ENCODE measurements around the gene GLRA1. TPM values are rescaled to one million over a fixed set of nuclear protein-coding genes. Genes with fewer than 3 reads are reported as not detected.
"Not testable (repeated sequence)": the region's sequence is repeated elsewhere in the genome, so short reads cannot be mapped to it uniquely, and the experiment has no call there.

The GLRA1 gene
- total and polyA plus RNA-seq, 4 experiments from 2014 or later, result not detected

- Mint-ChIP-seq H3K36me3 (peaks cover 20 to 28% of the 10 kb centered on the region in 2 donors), H3K27ac (peak overlapping the region in 1 of 7 donors; percentile 13), H3K4me1 (peaks cover 47 to 75% (median 61%) of the 10 kb centered on the region in 4 donors)
- H3K9me3 ChIP-seq (ENCODE audit: control insufficient read depth in 1 of 2, low read length in 2 of 2); H3K27me3 ChIP-seq (ENCODE audit: insufficient read depth, low read length); H3K4me3 Mint-ChIP-seq; DNase-seq; H3K27me3 Mint-ChIP-seq; H3K9me3 Mint-ChIP-seq; intact Hi-C loops (cut with micrococcal nuclease); H3K27ac ChIP-seq (ENCODE audit: low read depth, low read length); H3K36me3 ChIP-seq (ENCODE audit: insufficient read depth, low read length); H3K4me3 ChIP-seq (ENCODE audit: low read length in 2 of 2): not testable (repeated sequence)
- ChIA-PET POLR2A (ENCODE audit: partially characterized antibody) (interaction anchor here (3.2 kb wide), 1 partner anchor 12 kb away, joined by 20 read pairs; the partner anchor contains the start of gene G3BP1), CTCF (ENCODE audit: partially characterized antibody) (interaction anchor here (1.0 kb wide), 1 partner anchor 42 kb away, joined by 3 read pairs; no protein-coding TSS in a partner anchor)
- H3K4me1 ChIP-seq (ENCODE audit: insufficient read depth, low read length), result peaks cover 67% of the 10 kb centered on the region
These were observed 141.0 kb downstream of the GLRA1 start for GRCh38 chr5:151783664-151784063.

- ChIA-PET POLR2A (ENCODE audit: partially characterized antibody) (interaction anchor here (2.8 kb wide), 1 partner anchor 10 kb away, joined by 15 read pairs; the partner anchor contains the start of gene G3BP1), CTCF (ENCODE audit: partially characterized antibody) (no interaction called here)
- no peak for DNase-seq
- peaks cover 58 to 95% (median 78%) of the 10 kb centered on the region in 4 donors for H3K4me1 Mint-ChIP-seq
- H3K9me3 Mint-ChIP-seq, result no peaks in the 10 kb centered on the region
- no peaks in the 10 kb centered on the region for H3K27me3 Mint-ChIP-seq
- intact Hi-C loops (cut with micrococcal nuclease), result no loop called here
- H3K4me1 ChIP-seq (ENCODE audit: insufficient read depth, low read length), result peaks cover 90% of the 10 kb centered on the region
- H3K4me3 Mint-ChIP-seq, result peak overlapping the region in 7 of 8 donors; percentile 21 to 75 (median 62)
- H3K36me3 Mint-ChIP-seq, result peaks cover 30 to 31% of the 10 kb centered on the region in 2 donors
- peak overlapping the region in 4 of 7 donors; percentile 30 to 68 (median 59) for H3K27ac Mint-ChIP-seq
- H3K27me3 ChIP-seq (ENCODE audit: insufficient read depth, low read length), result no peaks in the 10 kb centered on the region
- no peak overlapping the region for H3K4me3 ChIP-seq (ENCODE audit: low read length in 2 of 2)
- H3K27ac ChIP-seq (ENCODE audit: low read depth, low read length), result no peak overlapping the region
- no peaks in the 10 kb centered on the region for H3K9me3 ChIP-seq (ENCODE audit: control insufficient read depth in 1 of 2, low read length in 2 of 2)
- H3K36me3 ChIP-seq (ENCODE audit: insufficient read depth, low read length), result peaks cover 9% of the 10 kb centered on the region
These were observed 143.4 kb downstream of the GLRA1 start for GRCh38 chr5:151781201-151781600.

GRCh38 chr5:151780348-151780747 is 144.3 kb downstream of the GLRA1 start:
- POLR2A ChIA-PET (ENCODE audit: partially characterized antibody), result interaction anchor here (2.8 kb wide), 1 partner anchor 9 kb away, joined by 15 read pairs; the partner anchor contains the start of gene G3BP1
- Mint-ChIP-seq H3K4me3 (peak overlapping the region in 7 of 8 donors; percentile 47 to 69 (median 56)), H3K36me3 (peaks cover 32 to 34% of the 10 kb centered on the region in 2 donors), H3K9me3 (no peaks in the 10 kb centered on the region), H3K4me1 (peaks cover 60 to 95% (median 78%) of the 10 kb centered on the region in 4 donors), H3K27me3 (no peaks in the 10 kb centered on the region), H3K27ac (peak overlapping the region in 2 of 7 donors; percentile 42 to 59)
- no peaks in the 10 kb centered on the region for H3K27me3 ChIP-seq (ENCODE audit: insufficient read depth, low read length)
- H3K27ac ChIP-seq (ENCODE audit: low read depth, low read length), result no peak overlapping the region
- H3K4me1 ChIP-seq (ENCODE audit: insufficient read depth, low read length), result peaks cover 95% of the 10 kb centered on the region
- peaks cover 9% of the 10 kb centered on the region for H3K36me3 ChIP-seq (ENCODE audit: insufficient read depth, low read length)
- DNase-seq, result no peak
- intact Hi-C loops (cut with micrococcal nuclease), result no loop called here
- no peak overlapping the region for H3K4me3 ChIP-seq (ENCODE audit: low read length in 2 of 2)
- H3K9me3 ChIP-seq (ENCODE audit: control insufficient read depth in 1 of 2, low read length in 2 of 2), result no peaks in the 10 kb centered on the region
- CTCF ChIA-PET (ENCODE audit: partially characterized antibody), result no interaction called here

GRCh38 chr5:151779531-151780125 is 145.0 kb downstream of the GLRA1 start:
- Mint-ChIP-seq H3K36me3 (peaks cover 32 to 34% of the 10 kb centered on the region in 2 donors), H3K27me3 (no peaks in the 10 kb centered on the region), H3K4me3 (peak overlapping the region in 6 of 8 donors; percentile 26 to 84 (median 50)), H3K4me1 (peaks cover 61 to 96% (median 79%) of the 10 kb centered on the region in 4 donors), H3K9me3 (no peaks in the 10 kb centered on the region), H3K27ac (peak overlapping the region in 5 of 7 donors; percentile 0 to 65 (median 43))
- intact Hi-C loops (cut with micrococcal nuclease), result no loop called here
- no peaks in the 10 kb centered on the region for H3K27me3 ChIP-seq (ENCODE audit: insufficient read depth, low read length)
- no peaks in the 10 kb centered on the region for H3K9me3 ChIP-seq (ENCODE audit: control insufficient read depth in 1 of 2, low read length in 2 of 2)
- ChIA-PET CTCF (ENCODE audit: partially characterized antibody) (no interaction called here), POLR2A (ENCODE audit: partially characterized antibody) (interaction anchor here (2.8 kb wide), 1 partner anchor 8 kb away, joined by 15 read pairs; the partner anchor contains the start of gene G3BP1)
- peaks cover 9% of the 10 kb centered on the region for H3K36me3 ChIP-seq (ENCODE audit: insufficient read depth, low read length)
- no peak overlapping the region for H3K4me3 ChIP-seq (ENCODE audit: low read length in 2 of 2)
- peaks cover 95% of the 10 kb centered on the region for H3K4me1 ChIP-seq (ENCODE audit: insufficient read depth, low read length)
- no peak overlapping the region for H3K27ac ChIP-seq (ENCODE audit: low read depth, low read length)
- no peak for DNase-seq

- peaks cover 77% of the 10 kb centered on the region for H3K4me1 ChIP-seq (ENCODE audit: insufficient read depth, low read length)
- Mint-ChIP-seq H3K4me3 (peak overlapping the region; percentile 38 to 95 (median 74)), H3K36me3 (peaks cover 32 to 47% of the 10 kb centered on the region in 2 donors), H3K9me3 (no peaks in the 10 kb centered on the region), H3K27ac (peak overlapping the region in 5 of 7 donors; percentile 14 to 72 (median 43)), H3K27me3 (no peaks in the 10 kb centered on the region), H3K4me1 (peaks cover 52 to 79% (median 66%) of the 10 kb centered on the region in 4 donors)
- ChIA-PET CTCF (ENCODE audit: partially characterized antibody) (interaction anchor here (1.5 to 2.2 kb wide), 3 partner anchors 27 to 368 kb away, joined by 3 to 7 read pairs (median 4); no protein-coding TSS in a partner anchor), POLR2A (ENCODE audit: partially characterized antibody) (interaction anchor here (8.4 kb wide), 1 partner anchor 16 kb away, joined by 214 read pairs; the partner anchor contains the start of gene ATOX1)
- H3K36me3 ChIP-seq (ENCODE audit: insufficient read depth, low read length), result peaks cover 9% of the 10 kb centered on the region
- DNase-seq, result no peak
- H3K9me3 ChIP-seq (ENCODE audit: control insufficient read depth in 1 of 2, low read length in 2 of 2), result no peaks in the 10 kb centered on the region
- H3K27me3 ChIP-seq (ENCODE audit: insufficient read depth, low read length), result no peaks in the 10 kb centered on the region
- H3K27ac ChIP-seq (ENCODE audit: low read depth, low read length), result peak overlapping the region; percentile 82
- no peak overlapping the region for H3K4me3 ChIP-seq (ENCODE audit: low read length in 2 of 2)
- intact Hi-C loops (cut with micrococcal nuclease), result no loop called here
These were observed 149.5 kb downstream of the GLRA1 start for GRCh38 chr5:151775025-151775606.

GRCh38 chr5:151773951-151774350 is 150.7 kb downstream of the GLRA1 start:
- ChIA-PET CTCF (ENCODE audit: partially characterized antibody) (interaction anchor here (1.3 to 2.2 kb wide), 4 partner anchors 15 to 369 kb away, joined by 3 to 7 read pairs (median 4); partner anchors contain the start of gene SLC36A1), POLR2A (ENCODE audit: partially characterized antibody) (interaction anchor here (0.5 to 8.4 kb wide), 6 partner anchors 8 to 733 kb away, joined by 3 to 214 read pairs (median 4); partner anchors contain the start of genes ATOX1 and GM2A)
- Histone ChIP-seq H3K27ac (ENCODE audit: low read depth, low read length) (peak overlapping the region; percentile 82), H3K4me1 (ENCODE audit: insufficient read depth, low read length) (peaks cover 75% of the 10 kb centered on the region), H3K9me3 (ENCODE audit: control insufficient read depth in 1 of 2, low read length in 2 of 2) (no peaks in the 10 kb centered on the region), H3K36me3 (ENCODE audit: insufficient read depth, low read length) (peaks cover 9% of the 10 kb centered on the region), H3K27me3 (ENCODE audit: insufficient read depth, low read length) (no peaks in the 10 kb centered on the region), H3K4me3 (ENCODE audit: low read length in 2 of 2) (peak overlapping the region; percentile 25 to 76)
- intact Hi-C loops (cut with micrococcal nuclease), result loop anchor here (5.0 kb wide), 2 partner anchors 617 to 1322 kb away; partner anchors contain the start of gene ANXA6
- DNase-seq, result peak in 1 of 5 donors; percentile 8
- H3K36me3 Mint-ChIP-seq, result peaks cover 20 to 40% of the 10 kb centered on the region in 2 donors
- peak overlapping the region; percentile 47 to 96 (median 93) for H3K4me3 Mint-ChIP-seq
- H3K27ac Mint-ChIP-seq, result peak overlapping the region in 6 of 7 donors; percentile 2 to 90 (median 78)
- H3K27me3 Mint-ChIP-seq, result no peaks in the 10 kb centered on the region
- H3K4me1 Mint-ChIP-seq, result peaks cover 42 to 73% (median 59%) of the 10 kb centered on the region in 4 donors
- H3K9me3 Mint-ChIP-seq, result no peaks in the 10 kb centered on the region

Data from CD4-positive, alpha-beta memory T cell (primary cell).